ENCODE data around the gene MBOAT2.

DNA sequence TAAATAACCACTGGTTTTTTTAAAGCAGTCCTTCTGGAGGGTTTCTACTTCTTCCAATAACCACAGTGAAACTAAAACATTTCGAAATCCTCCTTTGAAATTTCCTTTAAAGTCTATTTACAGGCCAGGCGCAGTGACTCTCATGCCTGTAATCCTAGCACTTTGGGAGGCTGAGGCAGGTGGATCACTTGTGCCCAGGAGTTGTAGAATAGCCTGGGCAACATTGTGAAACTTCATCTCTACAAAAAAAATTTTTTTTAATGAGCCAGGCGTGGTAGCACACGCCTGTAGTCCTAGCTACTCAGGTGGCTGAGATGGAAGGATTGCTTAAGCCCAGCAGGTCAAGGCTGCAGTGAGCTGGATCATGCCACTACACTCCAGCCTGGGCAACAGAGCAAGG, 181.3 kb downstream of the MBOAT2 start:
- TF ChIP-seq CTCF (IDR thresholded peaks at IDR 0.05) (no peak), POLR2A (IDR thresholded peaks at IDR 0.05) (no peak)
